Fibroblast of lung (primary cell): ENCODE measurements around the gene CC2D1B.

Experiments used
- EZH2 ChIP-seq: IDR thresholded peaks from 2 replicates; pipeline ENCODE4 v1.5.1; 2012; ENCODE audit warnings: low read length, control low read depth, mild to moderate bottlenecking; ENCODE audit errors: missing control alignments
- TF ChIP-seq, protein P1 (sequence below), 2 donors: IDR thresholded peaks in 1 of 2; conservative IDR thresholded peaks in 1 of 2; 1 replicate in 1 of 2; 2 replicates in 1 of 2; pipeline ENCODE4 v1.5.1; 2011 to 2012; ENCODE audit warnings: low read length in 2 of 2, control low read depth in 1 of 2, inconsistent platforms in 1 of 2, low read depth in 1 of 2, mild to moderate bottlenecking in 1 of 2

DNA sequence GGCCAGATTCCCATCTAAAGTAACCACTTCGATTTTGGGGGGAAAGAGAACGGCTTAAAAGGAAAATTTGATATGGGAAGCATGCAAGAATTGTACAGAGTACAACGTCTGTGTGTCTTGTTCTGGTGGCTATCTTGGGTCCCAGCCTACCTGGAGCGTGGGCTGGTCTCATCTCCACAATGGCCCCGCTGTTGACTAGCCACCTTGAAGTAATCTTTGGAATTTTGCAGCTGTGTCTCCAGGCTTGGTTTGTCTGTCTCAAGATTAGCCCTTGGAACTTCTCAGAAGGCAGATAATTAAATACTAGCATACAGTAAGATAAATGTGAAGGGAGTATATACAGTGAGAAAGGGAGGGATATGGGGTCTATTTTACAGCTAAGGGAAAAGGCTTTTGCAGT, 1.3 kb upstream of the CC2D1B start:
- TF ChIP-seq, protein P1, sequence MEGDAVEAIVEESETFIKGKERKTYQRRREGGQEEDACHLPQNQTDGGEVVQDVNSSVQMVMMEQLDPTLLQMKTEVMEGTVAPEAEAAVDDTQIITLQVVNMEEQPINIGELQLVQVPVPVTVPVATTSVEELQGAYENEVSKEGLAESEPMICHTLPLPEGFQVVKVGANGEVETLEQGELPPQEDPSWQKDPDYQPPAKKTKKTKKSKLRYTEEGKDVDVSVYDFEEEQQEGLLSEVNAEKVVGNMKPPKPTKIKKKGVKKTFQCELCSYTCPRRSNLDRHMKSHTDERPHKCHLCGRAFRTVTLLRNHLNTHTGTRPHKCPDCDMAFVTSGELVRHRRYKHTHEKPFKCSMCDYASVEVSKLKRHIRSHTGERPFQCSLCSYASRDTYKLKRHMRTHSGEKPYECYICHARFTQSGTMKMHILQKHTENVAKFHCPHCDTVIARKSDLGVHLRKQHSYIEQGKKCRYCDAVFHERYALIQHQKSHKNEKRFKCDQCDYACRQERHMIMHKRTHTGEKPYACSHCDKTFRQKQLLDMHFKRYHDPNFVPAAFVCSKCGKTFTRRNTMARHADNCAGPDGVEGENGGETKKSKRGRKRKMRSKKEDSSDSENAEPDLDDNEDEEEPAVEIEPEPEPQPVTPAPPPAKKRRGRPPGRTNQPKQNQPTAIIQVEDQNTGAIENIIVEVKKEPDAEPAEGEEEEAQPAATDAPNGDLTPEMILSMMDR (conservative IDR thresholded peaks at IDR 0.05 in 1 of 2, IDR thresholded peaks at IDR 0.05 in 1 of 2; ENCODE audit: low read depth in 1 of 2, low read length in 2 of 2), result no peak
- TF ChIP-seq EZH2, result no peak
